B cell (primary cell): ENCODE measurements around the gene SSR1. TPM values are rescaled to one million over a fixed set of nuclear protein-coding genes. Genes with fewer than 3 reads are reported as not detected.
A peak's percentile ranks its signal among the peaks of the same experiment; 100 is the strongest.

Experiments used
- ATAC-seq: fragments of 200-7000 bp; cut with Tn5 transposase; one replicate; pipeline ENCODE4 v1.10.0; 2021; ENCODE audit warnings: low read depth, mild to moderate bottlenecking, moderate number of reproducible peaks, moderate library complexity
- CTCF ChIA-PET: fragments of 350-600 bp; sonication (Branson Sonifier 250); formaldehyde crosslinking; loops from one replicate; lab custom pipeline; 2021; ENCODE audit warnings: antibody characterized with exemption, inconsistent platforms; lab: Charles Lee
- POLR2A ChIA-PET: fragments of 350-600 bp; sonication (Branson Sonifier 250); formaldehyde crosslinking; loops from one replicate; lab custom pipeline; 2021; ENCODE audit warnings: antibody characterized with exemption; lab: Charles Lee
- DNase-seq: peaks from one replicate; pipeline ENCODE4 v3.0.0; 2013
- H2AFZ ChIP-seq: 2 replicates; pipeline ENCODE4 v1.6.1; 2012; ENCODE audit warnings: mild to moderate bottlenecking, low read depth, low read length; ENCODE audit not compliant: insufficient read depth, poor library complexity, severe bottlenecking
- H3K27ac ChIP-seq, 2 donors: 1 replicate in 1 of 2; 2 replicates in 1 of 2; pipeline ENCODE4 v1.5.1; 2012 to 2013; ENCODE audit warnings: low read length in 2 of 2, mild to moderate bottlenecking in 2 of 2, moderate library complexity in 1 of 2
- H3K27me3 ChIP-seq, 4 experiments: fragments of 200-600 bp in 1 of 4; sonication (generic) in 1 of 4; replicated peaks in 1 of 4; 1 replicate in 2 of 4; 2 replicates in 2 of 4; pipeline versions ENCODE4 v1.6.1 to v1.7.0; 2013 to 2016; ENCODE audit warnings: low read length in 3 of 4, mild to moderate bottlenecking in 2 of 4, mixed read lengths in 1 of 4, moderate library complexity in 1 of 4; ENCODE audit not compliant: insufficient read depth in 4 of 4, control insufficient read depth in 3 of 4; ENCODE audit errors: control extremely low read depth in 1 of 4
- H3K36me3 ChIP-seq, 2 experiments: replicated peaks in 1 of 2; 1 replicate in 1 of 2; 2 replicates in 1 of 2; pipeline versions ENCODE4 v1.6.1 to v1.7.1; 2013; ENCODE audit warnings: low read length in 1 of 2; ENCODE audit not compliant: insufficient read depth in 2 of 2, control insufficient read depth in 1 of 2; ENCODE audit errors: control extremely low read depth in 1 of 2, extremely low read depth in 1 of 2
- H3K4me1 ChIP-seq, 2 donors: fragments of 200-600 bp in 1 of 2; sonication (generic) in 1 of 2; 1 replicate in 1 of 2; 2 replicates in 1 of 2; pipeline versions ENCODE4 v1.5.1 to v1.6.1; 2013 to 2017; ENCODE audit warnings: low read length in 2 of 2; ENCODE audit not compliant: control insufficient read depth in 2 of 2, insufficient read depth in 2 of 2
- H3K4me2 ChIP-seq: replicated peaks from 2 replicates; pipeline ENCODE3; 2012; ENCODE audit warnings: mild to moderate bottlenecking, low read depth, low read length; ENCODE audit not compliant: poor library complexity, severe bottlenecking
- H3K4me3 ChIP-seq, 5 experiments: fragments of 200-600 bp in 1 of 5; sonication (generic) in 1 of 5; 1 replicate in 3 of 5; 2 replicates in 2 of 5; pipeline versions ENCODE4 v1.5.1 to v1.7.0; 2011 to 2016; ENCODE audit warnings: low read length in 4 of 5, mild to moderate bottlenecking in 4 of 5, low read depth in 2 of 5, control low read depth in 1 of 5, moderate library complexity in 1 of 5; ENCODE audit not compliant: insufficient read depth in 1 of 5; ENCODE audit errors: control extremely low read depth in 1 of 5, extremely low read depth in 1 of 5
- H3K79me2 ChIP-seq: fragments of 200-600 bp; sonication (generic); one replicate; pipeline ENCODE4 v1.6.0; 2016; ENCODE audit warnings: low read length; ENCODE audit not compliant: control insufficient read depth, insufficient read depth
- H3K9ac ChIP-seq: fragments of 200-600 bp; sonication (generic); 2 replicates; pipeline ENCODE4 v1.6.1; 2017; ENCODE audit warnings: mild to moderate bottlenecking, low read length, moderate library complexity
- H3K9me3 ChIP-seq, 3 donors: one replicate each; pipeline versions ENCODE4 v1.6.1 to v1.7.1; 2013; ENCODE audit warnings: low read length in 2 of 3; ENCODE audit not compliant: control insufficient read depth in 2 of 3, insufficient read depth in 1 of 3; ENCODE audit errors: control extremely low read depth in 1 of 3
- H4K20me1 ChIP-seq: 2 replicates; pipeline ENCODE4 v1.6.0; 2012; ENCODE audit warnings: mild to moderate bottlenecking, low read length; ENCODE audit not compliant: insufficient read depth, control insufficient read depth, poor library complexity, severe bottlenecking
- H3K27ac Mint-ChIP-seq: one replicate; pipeline ENCODE4 v1.8.0; 2021; ENCODE audit warnings: mixed read lengths
- H3K27me3 Mint-ChIP-seq: one replicate; pipeline ENCODE4 v1.8.0; 2021; ENCODE audit warnings: mixed read lengths
- H3K4me1 Mint-ChIP-seq: one replicate; pipeline ENCODE4 v1.8.0; 2021; ENCODE audit warnings: mixed read lengths
- H3K4me3 Mint-ChIP-seq: one replicate; pipeline ENCODE4 v1.8.0; 2021; ENCODE audit warnings: mixed read lengths
- H3K9me3 Mint-ChIP-seq: one replicate; pipeline ENCODE4 v1.8.0; 2022; ENCODE audit warnings: mixed read lengths; ENCODE audit not compliant: insufficient read depth
- CTCF ChIP-seq: fragments of 200-600 bp; IDR thresholded peaks from one replicate; pipeline ENCODE4 v1.8.0; 2022; ENCODE audit warnings: antibody characterized with exemption, mild to moderate bottlenecking
- EZH2 ChIP-seq: IDR thresholded peaks from 2 replicates; pipeline ENCODE4 v1.6.1; 2012; ENCODE audit warnings: borderline replicate concordance, low read depth, mild to moderate bottlenecking, moderate library complexity, low read length; ENCODE audit not compliant: insufficient read depth, poor library complexity, severe bottlenecking
- WGBS: methylation state at CpG from one replicate; pipeline ENCODE4 v1.1.5; 2013; ENCODE audit warnings: missing lambda C conversion rate; ENCODE audit not compliant: insufficient coverage; 5-methylcytosine and 5-hydroxymethylcytosine counted together
- intact Hi-C: fragments of 100-400 bp; cut with micrococcal nuclease; formaldehyde crosslinking; loops from one replicate; pipeline ENCODE4 v1.10.0; 2022
- polyA plus RNA-seq: library from polyadenylated mRNA; depleted of rRNA; stranded (reverse); fragments of >200 nt; gene quantifications from 2 replicates; pipeline ENCODE4 v1.2.3, GENCODE V29; 2012
- total RNA-seq, 2 donors: library from RNA; stranded (reverse); fragments of 120-200 nt in 1 of 2; gene quantifications; 1 replicate in 1 of 2; 2 replicates in 1 of 2; pipeline versions ENCODE4 v1.2.3 to v1.2.4, GENCODE V29; 2013 to 2022

Gene SSR1
- total and polyA plus RNA-seq, 2 donors (not counting 1 experiment from before 2014, with no cell fraction given): 15.9 to 81.6 TPM

- DNase-seq (peak; percentile 11), ATAC-seq (no peak)
- H3K9ac ChIP-seq: no peak overlapping the region
- no peak overlapping the region for H3K27ac Mint-ChIP-seq
- peak overlapping the region; percentile 20 for H2AFZ ChIP-seq
- H4K20me1 ChIP-seq: peaks cover 9% of the 10 kb centered on the region
- no peak overlapping the region for H3K4me3 ChIP-seq
- H3K4me1 Mint-ChIP-seq: peaks cover 26% of the 10 kb centered on the region
- 91% methylated on average over 7 of the region's 7 CpGs for WGBS
- peaks cover 34% of the 10 kb centered on the region for H3K79me2 ChIP-seq
- no peaks in the 10 kb centered on the region for H3K27me3 Mint-ChIP-seq
- POLR2A ChIA-PET: interaction anchor here (0.6 kb wide), 1 partner anchor 140 kb away, joined by 3 read pairs; no protein-coding TSS in a partner anchor
- peaks cover 12 to 15% of the 10 kb centered on the region in 2 donors for H3K4me1 ChIP-seq
- H3K4me2 ChIP-seq: no peak overlapping the region
- no peaks in the 10 kb centered on the region for H3K27me3 ChIP-seq
- peaks cover 0 to 4% (median 0%) of the 10 kb centered on the region in 3 donors for H3K9me3 ChIP-seq
- no peak overlapping the region for H3K4me3 Mint-ChIP-seq
- H3K27ac ChIP-seq: no peak overlapping the region
- peaks cover 0 to 6% of the 10 kb centered on the region in 2 experiments for H3K36me3 ChIP-seq
- TF ChIP-seq EZH2: no peak
- no peak for TF ChIP-seq CTCF
- CTCF ChIA-PET: interaction anchor here (1.0 to 2.9 kb wide), 3 partner anchors 10 to 39 kb away, joined by 3 to 9 read pairs (median 7); no protein-coding TSS in a partner anchor
- intact Hi-C loops: no loop called here
- H3K9me3 Mint-ChIP-seq: no peaks in the 10 kb centered on the region
Measured at GRCh38 chr6:7314414-7314813, 1.4 kb upstream of the SSR1 start.

GRCh38 chr6:7313505-7314165, 636 bp upstream of the SSR1 start:
- Histone ChIP-seq H3K79me2 (peaks cover 42% of the 10 kb centered on the region), H3K9ac (peak overlapping the region; percentile 90), H3K27me3 (no peaks in the 10 kb centered on the region), H2AFZ (peak overlapping the region; percentile 98), H3K4me3 (peak overlapping the region; percentile 58 to 92 (median 90)), H3K4me1 (peaks cover 12 to 18% of the 10 kb centered on the region in 2 donors), H3K4me2 (peak overlapping the region; percentile 77), H4K20me1 (peaks cover 16% of the 10 kb centered on the region), H3K27ac (peak overlapping the region; percentile 33 to 84), H3K36me3 (peaks cover 0 to 14% of the 10 kb centered on the region in 2 experiments), H3K9me3 (peaks cover 0 to 4% (median 0%) of the 10 kb centered on the region in 3 donors)
- Mint-ChIP-seq H3K27ac (peak overlapping the region; percentile 94), H3K27me3 (no peaks in the 10 kb centered on the region), H3K9me3 (no peaks in the 10 kb centered on the region), H3K4me3 (peak overlapping the region; percentile 96), H3K4me1 (peaks cover 32% of the 10 kb centered on the region)
- POLR2A ChIA-PET: interaction anchor here (2.2 to 2.6 kb wide), 2 partner anchors 36 to 76 kb away, joined by 5 to 14 read pairs; partner anchors contain the start of genes CAGE1 and RIOK1
- ATAC-seq: no peak
- DNase-seq: no peak
- WGBS: 83% methylated on average over 14 of the region's 15 CpGs
- CTCF ChIA-PET: interaction anchor here (1.0 to 2.9 kb wide), 2 partner anchors 11 to 36 kb away, joined by 3 to 7 read pairs; no protein-coding TSS in a partner anchor
- TF ChIP-seq CTCF: no peak
- no peak for TF ChIP-seq EZH2
- intact Hi-C loops: loop anchor here (1.0 to 2.0 kb wide), 4 partner anchors 36 to 789 kb away; partner anchors contain the start of genes CAGE1, EEF1E1, RIOK1 and SNRNP48
